ENCODE measurements around the gene IAH1. TPM values are rescaled to one million over a fixed set of nuclear protein-coding genes. Genes with fewer than 3 reads are reported as not detected.

The IAH1 gene
- total RNA-seq, 2 donors from 2014 or later, result 37.7 to 53.9 TPM

GRCh38 chr2:9517118-9517782 lies 42.9 kb downstream of the IAH1 start:
- H3K36me3 ChIP-seq, result no peaks in the 10 kb centered on the region
- DNase-seq, result no peak
- H3K4me1 ChIP-seq, result no peaks in the 10 kb centered on the region
- H3K9me3 ChIP-seq, result no peaks in the 10 kb centered on the region
- H3K9ac ChIP-seq (ENCODE audit: low read depth in 2 of 2, low read length in 2 of 2), result no peak overlapping the region
- no peak for TF ChIP-seq CTCF (IDR thresholded peaks at IDR 0.05)
- intact Hi-C loops (cut with DNase I), result no loop called here
- no peak overlapping the region for H3K27ac ChIP-seq
- H3K27me3 ChIP-seq, result no peaks in the 10 kb centered on the region
- H3K4me3 ChIP-seq, result no peak overlapping the region

GRCh38 chr2:9518163-9518562 lies 43.8 kb downstream of the IAH1 start:
- Histone ChIP-seq H3K27me3 (no peaks in the 10 kb centered on the region), H3K4me1 (no peaks in the 10 kb centered on the region), H3K9ac (ENCODE audit: low read depth in 2 of 2, low read length in 2 of 2) (no peak overlapping the region), H3K4me3 (no peak overlapping the region), H3K27ac (no peak overlapping the region), H3K36me3 (no peaks in the 10 kb centered on the region), H3K9me3 (no peaks in the 10 kb centered on the region)
- DNase-seq, result no peak
- no peak for TF ChIP-seq CTCF (IDR thresholded peaks at IDR 0.05)
- intact Hi-C loops (cut with DNase I), result no loop called here

GRCh38 chr2:9518780-9519179 lies 44.4 kb downstream of the IAH1 start:
- no peaks in the 10 kb centered on the region for H3K9me3 ChIP-seq
- no peak overlapping the region for H3K27ac ChIP-seq
- intact Hi-C loops (cut with DNase I), result no loop called here
- H3K9ac ChIP-seq (ENCODE audit: low read depth in 2 of 2, low read length in 2 of 2), result no peak overlapping the region
- H3K36me3 ChIP-seq, result no peaks in the 10 kb centered on the region
- TF ChIP-seq CTCF (IDR thresholded peaks at IDR 0.05), result no peak
- no peak overlapping the region for H3K4me3 ChIP-seq
- no peaks in the 10 kb centered on the region for H3K27me3 ChIP-seq
- no peak for DNase-seq
- H3K4me1 ChIP-seq, result no peaks in the 10 kb centered on the region

GRCh38 chr2:9519250-9519649 lies 44.9 kb downstream of the IAH1 start:
- H3K27me3 ChIP-seq, result no peaks in the 10 kb centered on the region
- no peaks in the 10 kb centered on the region for H3K36me3 ChIP-seq

GRCh38 chr2:9524291-9524690 lies 49.9 kb downstream of the IAH1 start:
- H3K4me3 ChIP-seq, result no peak overlapping the region
- intact Hi-C loops (cut with DNase I), result no loop called here
- DNase-seq, result no peak
- no peaks in the 10 kb centered on the region for H3K4me1 ChIP-seq
- no peaks in the 10 kb centered on the region for H3K9me3 ChIP-seq
- no peaks in the 10 kb centered on the region for H3K36me3 ChIP-seq
- no peaks in the 10 kb centered on the region for H3K27me3 ChIP-seq
- TF ChIP-seq CTCF (IDR thresholded peaks at IDR 0.05), result no peak
- no peak overlapping the region for H3K27ac ChIP-seq
- no peak overlapping the region for H3K9ac ChIP-seq (ENCODE audit: low read depth in 2 of 2, low read length in 2 of 2)

More at GRCh38 chr2:9519250-9519649, 44.9 kb downstream of the IAH1 start:
- H3K27ac ChIP-seq, result no peak overlapping the region
- DNase-seq, result no peak
- H3K9ac ChIP-seq (ENCODE audit: low read depth in 2 of 2, low read length in 2 of 2), result no peak overlapping the region
- H3K9me3 ChIP-seq, result no peaks in the 10 kb centered on the region
- no peak for TF ChIP-seq CTCF (IDR thresholded peaks at IDR 0.05)
- intact Hi-C loops (cut with DNase I), result no loop called here
- H3K4me3 ChIP-seq, result no peak overlapping the region
- H3K4me1 ChIP-seq, result no peaks in the 10 kb centered on the region

All from colonic mucosa (tissue), 4 donors.